HUDEP-2 (cell line): ENCODE data around the gene AP4M1.
"Not testable (repeated sequence)": the region's sequence is repeated elsewhere in the genome, so short reads cannot be mapped to it uniquely, and the experiment has no call there.

Experiments used
- DNase-seq, 76 experiments: peaks; one replicate each; lab custom pipeline; 2025; ENCODE audit not compliant: unreplicated experiment in 76 of 76; lab: John Stamatoyannopoulos, UW

The AP4M1 gene

GRCh38 chr7:100127866-100128636 is 26.6 kb downstream of the AP4M1 start:
- peak in 25 of 76 experiments; percentile 4 to 52 (median 21) for DNase-seq

GRCh38 chr7:100128637-100128963 is 27.2 kb downstream of the AP4M1 start:
- no peak for DNase-seq

DNA sequence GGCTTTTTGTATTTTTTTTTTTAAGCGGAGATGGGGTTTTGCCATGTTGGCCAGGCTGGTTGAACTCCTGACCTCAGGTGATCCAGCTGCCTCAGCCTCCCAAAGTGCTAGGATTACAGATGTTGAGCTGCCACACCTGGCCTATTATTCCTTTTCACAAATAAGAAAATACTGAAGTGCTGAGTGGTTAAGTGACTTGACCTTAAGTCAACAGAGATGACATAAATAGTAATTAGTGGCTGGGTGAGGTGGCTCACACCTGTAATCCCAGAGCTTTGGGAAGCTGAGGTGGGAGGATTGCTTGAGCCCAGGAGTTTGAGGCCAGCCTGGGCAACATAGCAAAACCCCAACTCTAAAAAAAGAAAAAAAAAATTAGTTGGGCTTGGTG is 28.8 kb downstream of the AP4M1 start:
- not testable (repeated sequence) for DNase-seq

GRCh38 chr7:100130608-100131453 is 29.4 kb downstream of the AP4M1 start:
- DNase-seq = peak in 59 of 76 experiments; percentile 12 to 85 (median 55)

GRCh38 chr7:100132126-100132525 is 30.7 kb downstream of the AP4M1 start:
- no peak for DNase-seq

- peak in 57 of 76 experiments; percentile 7 to 68 (median 41) for DNase-seq
These were observed 31.3 kb downstream of the AP4M1 start for GRCh38 chr7:100132697-100133151.

DNA sequence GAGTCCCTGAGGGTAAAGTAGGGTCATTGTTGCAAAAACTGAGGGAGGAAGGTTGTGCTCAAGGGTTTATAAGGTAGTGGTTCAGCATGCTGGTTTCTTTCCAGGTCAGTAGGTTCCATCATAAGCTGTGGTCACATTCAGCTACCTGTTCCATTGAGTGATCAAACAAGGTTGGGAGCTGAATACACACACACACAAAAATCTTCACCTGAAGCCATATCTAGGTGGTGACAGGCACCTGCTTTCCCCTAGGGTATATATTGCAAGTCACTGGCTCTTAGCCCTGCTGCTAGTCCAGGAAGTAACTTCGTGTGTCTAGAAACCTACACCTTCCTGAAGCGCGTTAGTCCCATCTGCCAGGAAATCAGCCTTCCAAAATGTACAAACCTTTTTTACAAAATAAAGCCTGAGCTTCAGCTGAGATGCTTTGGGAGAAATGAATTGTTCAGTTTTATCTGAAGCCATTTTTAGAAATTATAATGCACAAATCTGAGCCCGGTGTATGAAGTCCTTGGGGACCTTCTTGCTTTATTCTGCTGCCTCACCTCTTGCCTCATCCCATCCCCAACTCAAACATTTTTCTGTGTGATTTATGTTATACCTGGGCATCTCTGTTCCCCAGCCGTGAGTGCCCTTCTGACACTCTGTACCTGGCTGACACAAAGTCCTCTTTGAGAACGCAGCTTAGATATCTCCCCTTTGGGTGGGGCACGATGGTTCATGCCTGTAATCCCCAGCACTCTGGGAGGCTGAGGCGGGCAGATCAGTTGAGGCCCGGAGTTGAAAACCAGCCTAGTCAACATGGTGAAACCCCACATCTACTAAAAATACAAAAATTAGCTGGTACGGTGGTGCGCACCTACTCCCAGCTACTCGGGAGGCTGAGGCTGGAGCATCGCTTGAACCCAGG is 36.7 kb downstream of the AP4M1 start:
- DNase-seq = no peak

- DNase-seq = no peak
These were observed 40.1 kb downstream of the AP4M1 start for GRCh38 chr7:100141555-100141949.

DNA sequence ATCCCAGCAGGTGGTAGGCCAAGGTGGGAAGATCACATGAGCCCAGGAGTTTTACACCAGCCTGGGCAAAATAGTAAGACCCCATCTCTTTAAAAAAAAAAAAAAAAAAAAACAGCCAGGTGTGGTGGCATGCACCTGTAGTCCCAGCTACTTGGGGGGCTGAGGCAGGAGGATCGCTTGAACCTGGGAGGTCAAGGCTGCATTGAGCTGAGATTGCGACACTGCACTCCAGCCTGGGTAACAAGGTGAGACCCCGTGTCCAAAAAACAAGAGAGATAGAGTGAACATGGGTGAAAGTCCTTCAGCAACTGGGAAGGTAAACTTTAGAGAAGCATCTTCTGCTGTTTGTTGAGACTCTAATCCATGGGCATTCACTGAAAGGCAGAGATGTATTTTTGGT is 41.0 kb downstream of the AP4M1 start:
- DNase-seq = no peak

GRCh38 chr7:100146350-100146749 is 44.9 kb downstream of the AP4M1 start:
- peak in 23 of 76 experiments; percentile 17 to 71 (median 39) for DNase-seq

DNA sequence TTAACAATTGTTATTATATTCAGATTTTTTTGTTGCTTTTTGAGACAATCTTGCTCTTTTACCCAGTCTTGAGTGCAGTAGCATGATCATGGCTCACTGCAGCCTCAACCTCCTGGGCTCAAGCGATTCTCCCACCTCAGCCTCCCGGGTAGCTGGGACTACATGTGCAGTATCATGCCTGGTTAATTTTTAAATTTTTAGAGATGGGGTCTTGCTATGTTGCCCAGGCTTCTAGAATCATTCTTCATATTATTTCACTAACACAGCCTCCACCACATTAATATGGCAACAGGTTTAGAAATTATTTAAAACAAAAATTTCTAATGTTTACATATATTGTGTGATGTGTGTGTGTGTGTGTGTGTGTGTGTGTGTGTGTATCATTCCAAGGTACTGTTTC is 45.8 kb downstream of the AP4M1 start:
- no peak for DNase-seq

DNA sequence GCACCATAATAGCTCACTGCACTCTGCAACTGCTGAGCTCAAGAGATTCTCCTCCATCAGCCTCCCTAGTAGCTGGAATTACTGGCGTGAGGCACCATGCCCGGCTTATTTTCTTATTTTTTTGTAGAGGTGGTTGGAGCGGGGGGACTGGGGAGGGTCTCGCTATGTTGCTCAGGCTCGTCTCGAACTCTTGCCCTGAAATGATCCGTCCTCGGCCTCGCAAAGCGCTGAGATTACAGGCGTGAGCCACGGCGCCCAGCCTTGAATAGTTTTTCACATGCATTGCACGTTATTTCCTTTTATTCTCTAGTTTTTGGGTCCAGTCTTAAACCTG is 46.7 kb downstream of the AP4M1 start:
- no peak for DNase-seq

DNA sequence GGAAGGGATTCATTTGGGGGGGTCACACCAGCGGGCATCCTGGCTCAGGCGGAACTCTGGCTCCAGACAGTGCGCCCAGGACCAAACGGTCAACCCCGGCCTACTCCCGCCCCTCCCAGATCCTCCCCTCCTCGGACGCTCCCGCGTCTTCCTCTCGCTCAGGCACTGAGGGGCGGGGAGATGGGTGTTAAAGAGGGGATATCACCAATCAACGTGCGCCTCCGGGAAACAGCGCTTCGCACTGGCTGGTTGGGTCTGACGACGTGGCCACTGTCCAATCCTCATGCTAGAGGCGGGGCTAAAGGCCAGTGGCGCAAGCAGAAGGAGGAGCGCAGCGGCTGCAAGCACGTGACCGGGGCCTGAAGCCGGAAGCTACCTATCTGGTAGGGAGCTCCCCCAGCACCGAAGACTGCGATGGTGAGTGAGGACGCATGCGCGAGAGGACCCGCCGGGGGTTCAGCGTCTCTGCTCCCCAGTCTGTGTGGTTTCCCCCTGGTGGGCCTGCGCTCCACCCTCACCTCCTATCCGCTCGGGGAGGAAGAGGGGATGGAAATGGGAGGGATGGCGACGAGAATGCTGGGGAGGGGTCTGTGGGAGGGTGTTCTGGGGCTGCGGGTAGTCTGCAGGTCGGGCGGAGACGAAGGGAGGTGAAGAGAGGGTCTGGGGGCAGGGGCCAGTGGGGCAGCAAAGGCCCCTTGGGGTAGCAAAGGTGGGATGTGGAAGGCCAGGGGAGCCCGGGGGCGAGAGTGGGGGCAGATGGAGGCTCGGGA is 47.3 kb downstream of the AP4M1 start, which contains the start of gene LAMTOR4:
LAMTOR4 (plus strand) TSS at position 360 of the 770 bp plus-strand sequence; CDS start at position 415, 55 bp downstream.
- peak in 75 of 76 experiments; percentile 57 to 99 (median 97) for DNase-seq

DNA sequence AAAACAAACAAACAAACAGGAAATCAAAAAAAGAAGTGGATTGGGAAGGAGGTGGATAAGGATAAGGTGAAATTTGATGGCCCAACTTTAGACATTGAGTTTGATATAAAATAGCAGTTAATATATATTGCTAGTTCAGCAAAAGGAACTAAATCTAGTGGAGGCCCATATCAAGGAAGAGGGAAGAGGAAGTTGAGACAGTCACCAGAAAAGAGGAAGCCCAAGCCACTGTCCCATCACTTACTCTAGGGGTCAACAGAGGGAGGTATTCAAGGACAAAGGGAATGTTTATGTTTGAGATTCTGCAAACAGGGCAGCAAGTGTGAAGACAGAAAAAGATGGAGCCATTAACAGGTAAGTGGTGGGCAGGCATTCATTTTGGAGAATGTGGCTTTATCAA is 51.0 kb downstream of the AP4M1 start:
- peak in 1 of 76 experiments; percentile 14 for DNase-seq

DNA sequence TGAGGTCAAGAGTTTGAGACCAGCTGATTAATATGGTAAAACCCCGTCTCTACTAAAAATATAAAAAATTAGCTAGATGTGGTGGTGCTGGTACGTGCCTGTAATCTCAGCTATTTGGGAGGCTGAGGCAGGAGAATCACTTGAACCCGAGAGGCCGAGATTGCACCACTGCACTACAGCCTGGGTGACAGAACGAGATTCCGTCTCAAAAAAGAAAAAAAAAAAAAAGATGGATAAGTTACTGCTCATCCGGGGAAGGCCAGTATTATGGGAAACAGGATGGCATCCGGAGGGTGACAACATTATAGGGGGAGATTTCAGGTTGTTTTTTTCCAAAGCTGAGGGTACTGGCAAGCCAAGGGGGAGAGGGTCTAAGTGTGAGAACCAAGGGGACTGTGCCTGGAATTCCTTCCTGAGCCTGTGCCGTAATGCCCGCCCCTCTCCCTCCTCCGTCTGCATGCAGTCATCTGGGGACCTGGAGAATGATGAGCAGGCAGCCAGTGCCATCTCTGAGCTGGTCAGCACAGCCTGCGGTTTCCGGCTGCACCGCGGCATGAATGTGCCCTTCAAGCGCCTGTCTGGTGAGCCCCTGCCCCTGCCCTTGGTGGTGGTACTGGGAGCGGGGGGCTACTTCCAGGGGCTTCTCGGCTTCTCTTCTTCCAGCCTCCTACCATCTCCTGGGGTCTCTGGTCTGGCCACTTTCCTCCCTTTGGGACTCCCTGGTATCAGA is 51.7 kb downstream of the AP4M1 start:
- no peak for DNase-seq

- peak in 22 of 76 experiments; percentile 8 to 37 (median 20) for DNase-seq
These were observed 52.5 kb downstream of the AP4M1 start for GRCh38 chr7:100153708-100154535.

- no peak for DNase-seq
These were observed 53.4 kb downstream of the AP4M1 start for GRCh38 chr7:100154651-100155491.
